ENCODE measurements around the gene ORC5. TPM values are rescaled to one million over a fixed set of nuclear protein-coding genes. Genes with fewer than 3 reads are reported as not detected.

ORC5 gene
- total RNA-seq, 1 donor from 2014 or later: 14.7 TPM

DNA sequence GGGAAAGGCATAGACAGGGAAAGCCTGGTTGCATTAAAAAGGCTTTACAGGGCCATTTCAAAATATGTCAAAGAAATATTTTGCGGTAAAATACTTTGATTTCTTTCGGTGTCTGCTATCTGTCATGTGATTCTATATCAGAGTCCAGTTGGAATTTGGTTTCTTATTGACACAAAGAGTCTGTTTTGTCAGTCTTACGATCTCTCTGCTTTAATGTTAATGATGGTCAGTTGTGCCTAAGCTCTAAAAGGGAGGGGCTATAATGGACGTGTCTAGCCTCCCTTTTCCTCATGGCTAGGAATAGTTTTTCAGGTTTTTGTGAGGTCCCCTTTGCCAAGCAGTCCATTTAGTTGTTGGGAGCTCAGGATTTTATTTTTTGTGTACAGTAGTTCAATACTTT is 31.5 kb downstream of the ORC5 start:
- Mint-ChIP-seq H3K4me3 (ENCODE audit: unreplicated experiment) (no peak overlapping the region), H3K27ac (ENCODE audit: unreplicated experiment) (no peak overlapping the region), H3K4me1 (ENCODE audit: low read depth, unreplicated experiment) (no peaks in the 10 kb centered on the region), H3K27me3 (ENCODE audit: unreplicated experiment) (peaks cover 2% of the 10 kb centered on the region), H3K36me3 (ENCODE audit: unreplicated experiment) (peaks cover 35% of the 10 kb centered on the region), H3K9me3 (ENCODE audit: unreplicated experiment) (peaks cover 2% of the 10 kb centered on the region)
- TF ChIP-seq, protein P1, sequence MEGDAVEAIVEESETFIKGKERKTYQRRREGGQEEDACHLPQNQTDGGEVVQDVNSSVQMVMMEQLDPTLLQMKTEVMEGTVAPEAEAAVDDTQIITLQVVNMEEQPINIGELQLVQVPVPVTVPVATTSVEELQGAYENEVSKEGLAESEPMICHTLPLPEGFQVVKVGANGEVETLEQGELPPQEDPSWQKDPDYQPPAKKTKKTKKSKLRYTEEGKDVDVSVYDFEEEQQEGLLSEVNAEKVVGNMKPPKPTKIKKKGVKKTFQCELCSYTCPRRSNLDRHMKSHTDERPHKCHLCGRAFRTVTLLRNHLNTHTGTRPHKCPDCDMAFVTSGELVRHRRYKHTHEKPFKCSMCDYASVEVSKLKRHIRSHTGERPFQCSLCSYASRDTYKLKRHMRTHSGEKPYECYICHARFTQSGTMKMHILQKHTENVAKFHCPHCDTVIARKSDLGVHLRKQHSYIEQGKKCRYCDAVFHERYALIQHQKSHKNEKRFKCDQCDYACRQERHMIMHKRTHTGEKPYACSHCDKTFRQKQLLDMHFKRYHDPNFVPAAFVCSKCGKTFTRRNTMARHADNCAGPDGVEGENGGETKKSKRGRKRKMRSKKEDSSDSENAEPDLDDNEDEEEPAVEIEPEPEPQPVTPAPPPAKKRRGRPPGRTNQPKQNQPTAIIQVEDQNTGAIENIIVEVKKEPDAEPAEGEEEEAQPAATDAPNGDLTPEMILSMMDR (IDR thresholded peaks at IDR 0.05; ENCODE audit: partially characterized antibody, unreplicated experiment): no peak
- no peak for DNase-seq

DNA sequence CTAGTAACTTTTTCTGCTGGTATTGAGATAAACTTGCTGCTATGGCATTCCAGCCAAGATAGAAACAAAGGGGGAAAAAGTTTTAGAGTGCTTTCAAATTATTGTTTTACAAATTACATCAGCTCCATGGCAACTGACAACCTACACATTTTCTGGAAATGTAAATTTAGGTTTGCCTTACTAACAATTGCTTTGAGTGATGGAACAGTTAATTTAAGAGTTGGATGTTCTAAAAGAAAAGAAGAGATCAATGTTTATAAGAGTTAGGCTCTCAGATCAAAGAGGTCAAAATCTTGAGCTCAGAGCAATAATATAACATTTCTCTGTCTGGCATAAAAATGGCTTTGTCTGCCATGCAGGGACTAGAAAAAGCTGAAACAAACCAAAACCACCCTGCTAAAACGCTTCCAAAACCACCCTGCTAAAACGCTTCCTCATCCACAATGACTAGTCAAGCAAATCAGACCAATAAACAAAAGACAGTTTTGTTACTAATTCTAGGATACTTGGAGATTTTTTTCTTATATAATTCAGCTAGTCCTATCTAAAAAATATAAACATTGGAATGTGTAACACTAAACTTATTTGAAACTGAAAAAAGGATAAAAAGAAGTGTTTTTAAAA is 32.3 kb downstream of the ORC5 start:
- H3K4me1 Mint-ChIP-seq (ENCODE audit: low read depth, unreplicated experiment): no peaks in the 10 kb centered on the region
- TF ChIP-seq, protein P1 (IDR thresholded peaks at IDR 0.05; ENCODE audit: partially characterized antibody, unreplicated experiment): no peak

DNA sequence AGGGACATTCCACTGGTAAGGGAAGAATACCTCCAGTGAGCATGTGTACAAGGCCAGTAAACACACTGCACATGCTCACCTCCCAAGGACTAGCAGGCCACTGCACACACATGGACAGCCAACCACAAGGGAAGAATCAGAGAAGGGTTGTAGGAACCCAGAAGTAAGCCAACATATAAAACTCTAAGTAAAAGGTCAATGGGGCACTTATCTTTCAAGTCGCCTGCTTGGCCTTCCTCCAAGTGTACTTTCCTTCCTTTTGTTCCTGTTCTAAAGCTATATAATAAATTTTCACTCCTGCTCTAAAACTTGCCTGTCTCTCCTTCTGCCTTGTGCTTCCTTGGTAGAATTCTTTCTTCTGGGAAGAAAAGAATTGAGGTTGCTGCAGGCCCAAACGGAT is 33.0 kb downstream of the ORC5 start:
- H3K9me3 Mint-ChIP-seq (ENCODE audit: unreplicated experiment): peaks cover 2% of the 10 kb centered on the region
- DNase-seq: no peak
- H3K4me3 Mint-ChIP-seq (ENCODE audit: unreplicated experiment): no peak overlapping the region
- H3K4me1 Mint-ChIP-seq (ENCODE audit: low read depth, unreplicated experiment): no peaks in the 10 kb centered on the region
- no peak overlapping the region for H3K27ac Mint-ChIP-seq (ENCODE audit: unreplicated experiment)
- TF ChIP-seq, protein P1 (IDR thresholded peaks at IDR 0.05; ENCODE audit: partially characterized antibody, unreplicated experiment): no peak
- H3K27me3 Mint-ChIP-seq (ENCODE audit: unreplicated experiment): peaks cover 2% of the 10 kb centered on the region
- H3K36me3 Mint-ChIP-seq (ENCODE audit: unreplicated experiment): peaks cover 29% of the 10 kb centered on the region

More for the DNA sequence above, 32.3 kb downstream of the ORC5 start:
- Mint-ChIP-seq H3K27ac (ENCODE audit: unreplicated experiment) (no peak overlapping the region), H3K4me3 (ENCODE audit: unreplicated experiment) (no peak overlapping the region), H3K9me3 (ENCODE audit: unreplicated experiment) (peaks cover 2% of the 10 kb centered on the region), H3K27me3 (ENCODE audit: unreplicated experiment) (peaks cover 2% of the 10 kb centered on the region), H3K36me3 (ENCODE audit: unreplicated experiment) (peaks cover 35% of the 10 kb centered on the region)
- DNase-seq: no peak

DNA sequence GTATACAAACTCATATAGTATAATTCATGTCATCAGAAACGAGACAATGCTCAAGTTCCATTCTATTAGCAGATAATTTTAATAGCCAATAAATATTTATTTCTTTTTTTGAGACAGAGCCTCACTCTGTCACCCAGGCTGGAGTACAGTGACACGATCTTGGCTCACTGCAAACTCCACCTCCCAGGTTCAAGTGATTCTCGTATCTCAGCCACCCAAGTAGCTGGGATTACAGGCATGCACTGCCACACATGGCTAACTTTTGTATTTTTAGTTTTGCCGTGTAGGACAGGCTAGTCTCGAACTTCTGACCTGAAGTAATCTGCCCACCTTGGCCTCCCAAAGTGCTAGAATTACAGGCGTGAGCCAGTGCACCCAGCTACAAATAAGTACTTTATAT is 45.7 kb downstream of the ORC5 start:
- TF ChIP-seq, protein P1 (IDR thresholded peaks at IDR 0.05; ENCODE audit: partially characterized antibody, unreplicated experiment): no peak
- no peak overlapping the region for H3K27ac Mint-ChIP-seq (ENCODE audit: unreplicated experiment)
- no peak for DNase-seq
- H3K9me3 Mint-ChIP-seq (ENCODE audit: unreplicated experiment): no peaks in the 10 kb centered on the region
- H3K4me1 Mint-ChIP-seq (ENCODE audit: low read depth, unreplicated experiment): no peaks in the 10 kb centered on the region
- H3K4me3 Mint-ChIP-seq (ENCODE audit: unreplicated experiment): no peak overlapping the region
- H3K36me3 Mint-ChIP-seq (ENCODE audit: unreplicated experiment): no peaks in the 10 kb centered on the region
- no peaks in the 10 kb centered on the region for H3K27me3 Mint-ChIP-seq (ENCODE audit: unreplicated experiment)

DNA sequence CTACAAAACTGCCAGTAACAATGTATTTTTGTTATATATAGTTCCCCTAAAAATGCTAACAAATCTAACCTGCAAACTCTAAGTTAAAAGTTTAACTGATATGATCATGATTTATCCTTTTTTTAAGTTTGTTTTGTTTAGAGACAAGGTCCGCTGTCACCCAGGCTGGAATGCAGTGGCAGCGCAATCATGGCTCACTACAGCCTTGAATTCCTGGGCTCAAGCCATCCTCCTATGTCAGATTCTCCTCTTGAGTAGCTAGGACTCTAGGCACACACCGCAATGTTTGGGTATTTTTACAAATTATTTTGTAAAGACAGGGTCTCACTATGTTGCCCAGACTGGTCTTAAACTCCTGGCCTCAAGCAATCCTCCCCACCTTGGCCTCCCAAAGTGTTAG is 46.6 kb downstream of the ORC5 start:
- Mint-ChIP-seq H3K27ac (ENCODE audit: unreplicated experiment) (no peak overlapping the region), H3K4me3 (ENCODE audit: unreplicated experiment) (no peak overlapping the region), H3K36me3 (ENCODE audit: unreplicated experiment) (no peaks in the 10 kb centered on the region), H3K9me3 (ENCODE audit: unreplicated experiment) (no peaks in the 10 kb centered on the region), H3K4me1 (ENCODE audit: low read depth, unreplicated experiment) (no peaks in the 10 kb centered on the region), H3K27me3 (ENCODE audit: unreplicated experiment) (no peaks in the 10 kb centered on the region)
- TF ChIP-seq, protein P1 (IDR thresholded peaks at IDR 0.05; ENCODE audit: partially characterized antibody, unreplicated experiment): no peak
- no peak for DNase-seq
